Neural cell (in vitro differentiated cells): ENCODE measurements around the gene TPPP3. TPM values are rescaled to one million over a fixed set of nuclear protein-coding genes. Genes with fewer than 3 reads are reported as not detected.

Experiments used
- H2AFZ ChIP-seq: fragments of 200-600, 300-800 bp; sonication (generic), shearing (Covaris generic); 2 replicates; pipeline ENCODE4 v1.6.0; 2014; ENCODE audit warnings: low read depth, mild to moderate bottlenecking, antibody characterized with exemption, low read length, moderate library complexity
- H3F3A ChIP-seq: fragments of 200-600 bp; shearing (Covaris generic); 2 replicates; pipeline ENCODE4 v1.6.1; 2016; ENCODE audit warnings: mild to moderate bottlenecking, moderate library complexity, mixed read lengths, antibody characterized with exemption, low read length; ENCODE audit not compliant: insufficient read depth, poor library complexity, severe bottlenecking
- H3K27ac ChIP-seq: fragments of 200-600, 300-800 bp; sonication (generic), shearing (Covaris generic); 2 replicates; pipeline ENCODE4 v1.5.1; 2014; ENCODE audit warnings: mild to moderate bottlenecking, low read length, moderate library complexity
- H3K27me3 ChIP-seq: fragments of 300-800, 200-600 bp; sonication (generic), shearing (Covaris generic); 2 replicates; pipeline ENCODE4 v1.6.0; 2014; ENCODE audit warnings: mild to moderate bottlenecking, low read depth, low read length, moderate library complexity; ENCODE audit not compliant: insufficient read depth
- H3K36me3 ChIP-seq: fragments of 300-800, 200-600 bp; sonication (generic), shearing (Covaris generic); 2 replicates; pipeline ENCODE4 v1.5.1; 2014; ENCODE audit warnings: mild to moderate bottlenecking, antibody characterized with exemption, low read length, moderate library complexity; ENCODE audit not compliant: insufficient read depth
- H3K4me2 ChIP-seq: fragments of 300-800, 200-600 bp; sonication (generic), shearing (Covaris generic); 2 replicates; pipeline ENCODE4 v1.6.0; 2014; ENCODE audit warnings: mild to moderate bottlenecking, low read length
- H3K4me3 ChIP-seq: fragments of 300-800, 200-600 bp; sonication (generic), shearing (Covaris generic); 2 replicates; pipeline ENCODE4 v1.5.1; 2014; ENCODE audit warnings: mild to moderate bottlenecking, low read length, moderate library complexity
- H3K79me2 ChIP-seq: fragments of 200-600 bp; shearing (Covaris generic); replicated peaks from 2 replicates; pipeline ENCODE4 v1.6.0; 2014; ENCODE audit warnings: mild to moderate bottlenecking, low read length, moderate library complexity; ENCODE audit not compliant: insufficient read depth
- H3K9ac ChIP-seq: fragments of 300-800, 200-600 bp; sonication (generic), shearing (Covaris generic); 2 replicates; pipeline ENCODE4 v1.6.1; 2016; ENCODE audit warnings: mild to moderate bottlenecking, low read length, mixed read lengths
- H3K9me2 ChIP-seq: fragments of 200-600 bp; shearing (Covaris generic); 2 replicates; pipeline ENCODE4 v1.6.1; 2016; ENCODE audit warnings: mild to moderate bottlenecking, low read length, mixed read lengths; ENCODE audit not compliant: insufficient read depth
- H3K9me3 ChIP-seq: fragments of 200-600, 300-800 bp; sonication (generic), shearing (Covaris generic); 2 replicates; pipeline ENCODE4 v1.6.1; 2016; ENCODE audit warnings: mild to moderate bottlenecking, mixed run types, low read length, moderate library complexity, mixed read lengths
- H4K20me1 ChIP-seq: fragments of 200-600 bp; shearing (Covaris generic); 2 replicates; pipeline ENCODE4 v1.6.1; 2016; ENCODE audit warnings: mild to moderate bottlenecking, mixed run types; ENCODE audit not compliant: insufficient read depth
- CTCF ChIP-seq: fragments of 450-650 bp; IDR thresholded peaks from 2 replicates; pipeline ENCODE4 v1.5.1; 2014; ENCODE audit warnings: antibody characterized with exemption, mild to moderate bottlenecking, moderate library complexity; ENCODE audit not compliant: poor library complexity, severe bottlenecking
- EP300 ChIP-seq: fragments of 450-650 bp; conservative IDR thresholded peaks from 2 replicates; pipeline ENCODE4 v1.6.1; 2014; ENCODE audit warnings: antibody characterized with exemption, mild to moderate bottlenecking, moderate library complexity; ENCODE audit not compliant: poor library complexity, severe bottlenecking
- EZH2 ChIP-seq: fragments of 200-600, 300-800 bp; shearing (Covaris generic), sonication (generic); IDR thresholded peaks from 2 replicates; pipeline ENCODE4 v1.6.1; 2014; ENCODE audit warnings: antibody characterized with exemption, low read length, borderline replicate concordance, mild to moderate bottlenecking; ENCODE audit not compliant: insufficient read depth, poor library complexity, severe bottlenecking
- MXI1 ChIP-seq: fragments of 450-650 bp; conservative IDR thresholded peaks from 2 replicates; pipeline ENCODE4 v1.6.1; 2014; ENCODE audit warnings: antibody characterized with exemption, mild to moderate bottlenecking; ENCODE audit not compliant: poor library complexity, severe bottlenecking
- POLR2AphosphoS5 ChIP-seq: IDR thresholded peaks from 2 replicates; pipeline ENCODE4 v1.6.1; 2012
- RAD21 ChIP-seq: fragments of 450-650 bp; conservative IDR thresholded peaks from 2 replicates; pipeline ENCODE4 v1.6.1; 2014; ENCODE audit warnings: antibody characterized with exemption, mild to moderate bottlenecking, moderate library complexity
- REST ChIP-seq: IDR thresholded peaks from 2 replicates; pipeline ENCODE4 v1.6.1; 2012; ENCODE audit warnings: borderline replicate concordance
- SMC3 ChIP-seq: fragments of 450-650 bp; conservative IDR thresholded peaks from 2 replicates; pipeline ENCODE4 v1.6.1; 2014; ENCODE audit warnings: antibody characterized with exemption, mild to moderate bottlenecking, moderate library complexity; ENCODE audit not compliant: poor library complexity
- TAF1 ChIP-seq: IDR thresholded peaks from 2 replicates; pipeline ENCODE4 v1.6.1; 2012; ENCODE audit warnings: low read depth
- polyA plus RNA-seq: library from polyadenylated mRNA; depleted of rRNA; stranded (reverse); fragments of >200 nt; gene quantifications from 2 replicates; pipeline ENCODE4 v1.2.3, GENCODE V29; 2014

TPPP3 gene
- polyA plus RNA-seq, 1 donor from 2014 or later, result 2.7 TPM

- H4K20me1 ChIP-seq, result no peaks in the 10 kb centered on the region
- no peaks in the 10 kb centered on the region for H3K27me3 ChIP-seq
- H3K4me2 ChIP-seq, result no peak overlapping the region
- no peaks in the 10 kb centered on the region for H3K9me2 ChIP-seq
- H3K36me3 ChIP-seq, result no peaks in the 10 kb centered on the region
- TF ChIP-seq EZH2 (no peak), RAD21 (no peak), MXI1 (no peak), REST (no peak), TAF1 (no peak), POLR2AphosphoS5 (no peak), CTCF (no peak), SMC3 (no peak), EP300 (no peak)
- H3K4me3 ChIP-seq, result no peak overlapping the region
- no peak overlapping the region for H2AFZ ChIP-seq
- no peaks in the 10 kb centered on the region for H3K79me2 ChIP-seq
- H3K27ac ChIP-seq, result no peak overlapping the region
- H3F3A ChIP-seq, result no peaks in the 10 kb centered on the region
- no peaks in the 10 kb centered on the region for H3K9me3 ChIP-seq
- no peak overlapping the region for H3K9ac ChIP-seq
These were observed 20.9 kb upstream of the TPPP3 start for GRCh38 chr16:67413978-67414911.

GRCh38 chr16:67412294-67412693 lies 19.0 kb upstream of the TPPP3 start:
- H3F3A ChIP-seq, result no peaks in the 10 kb centered on the region
- no peak overlapping the region for H2AFZ ChIP-seq
- TF ChIP-seq POLR2AphosphoS5 (no peak), RAD21 (no peak), EP300 (no peak), SMC3 (no peak), TAF1 (no peak), REST (no peak), CTCF (no peak), MXI1 (no peak), EZH2 (no peak)
- H3K27ac ChIP-seq, result no peak overlapping the region
- no peak overlapping the region for H3K4me2 ChIP-seq
- no peak overlapping the region for H3K9ac ChIP-seq
- H4K20me1 ChIP-seq, result no peaks in the 10 kb centered on the region
- no peaks in the 10 kb centered on the region for H3K36me3 ChIP-seq
- no peaks in the 10 kb centered on the region for H3K27me3 ChIP-seq
- H3K9me3 ChIP-seq, result no peaks in the 10 kb centered on the region
- no peaks in the 10 kb centered on the region for H3K79me2 ChIP-seq
- no peaks in the 10 kb centered on the region for H3K9me2 ChIP-seq
- H3K4me3 ChIP-seq, result no peak overlapping the region
